ENCODE measurements around the gene GLDN. TPM values are rescaled to one million over a fixed set of nuclear protein-coding genes. Genes with fewer than 3 reads are reported as not detected.

Gene GLDN
- total and polyA plus RNA-seq, 2 experiments from 2014 or later: 0.92 TPM; not detected in 1

DNA sequence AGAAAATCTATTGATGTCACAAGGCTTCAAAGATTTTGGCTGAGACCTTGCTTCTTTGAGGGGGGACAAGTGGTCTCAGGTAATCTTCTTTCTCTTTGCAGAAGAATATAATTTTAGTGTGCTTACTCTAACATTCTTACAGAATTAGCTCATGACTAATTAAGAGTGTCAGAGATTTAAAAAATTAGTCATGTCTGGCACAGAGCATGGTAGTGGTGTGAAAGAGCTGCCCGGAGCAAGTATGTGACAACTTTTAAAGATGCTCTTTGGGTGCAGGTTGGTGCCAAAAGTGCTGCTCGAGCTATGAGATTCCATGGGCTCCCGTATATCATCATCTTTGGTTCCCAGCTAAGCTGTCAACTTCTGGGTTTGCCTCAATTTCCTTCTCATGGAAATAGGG lies 34.1 kb upstream of the GLDN start:
- H3K4me3 ChIP-seq: no peak overlapping the region
- TF ChIP-seq, protein P1, sequence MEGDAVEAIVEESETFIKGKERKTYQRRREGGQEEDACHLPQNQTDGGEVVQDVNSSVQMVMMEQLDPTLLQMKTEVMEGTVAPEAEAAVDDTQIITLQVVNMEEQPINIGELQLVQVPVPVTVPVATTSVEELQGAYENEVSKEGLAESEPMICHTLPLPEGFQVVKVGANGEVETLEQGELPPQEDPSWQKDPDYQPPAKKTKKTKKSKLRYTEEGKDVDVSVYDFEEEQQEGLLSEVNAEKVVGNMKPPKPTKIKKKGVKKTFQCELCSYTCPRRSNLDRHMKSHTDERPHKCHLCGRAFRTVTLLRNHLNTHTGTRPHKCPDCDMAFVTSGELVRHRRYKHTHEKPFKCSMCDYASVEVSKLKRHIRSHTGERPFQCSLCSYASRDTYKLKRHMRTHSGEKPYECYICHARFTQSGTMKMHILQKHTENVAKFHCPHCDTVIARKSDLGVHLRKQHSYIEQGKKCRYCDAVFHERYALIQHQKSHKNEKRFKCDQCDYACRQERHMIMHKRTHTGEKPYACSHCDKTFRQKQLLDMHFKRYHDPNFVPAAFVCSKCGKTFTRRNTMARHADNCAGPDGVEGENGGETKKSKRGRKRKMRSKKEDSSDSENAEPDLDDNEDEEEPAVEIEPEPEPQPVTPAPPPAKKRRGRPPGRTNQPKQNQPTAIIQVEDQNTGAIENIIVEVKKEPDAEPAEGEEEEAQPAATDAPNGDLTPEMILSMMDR (IDR thresholded peaks at IDR 0.05; ENCODE audit: low read depth, low read length): no peak
- H3K27me3 ChIP-seq: no peaks in the 10 kb centered on the region
- no peaks in the 10 kb centered on the region for H3K9me3 ChIP-seq (ENCODE audit: low read depth)
- H3K4me1 ChIP-seq (ENCODE audit: low read depth): peaks cover 32% of the 10 kb centered on the region
- no peak overlapping the region for H3K27ac ChIP-seq
- no peaks in the 10 kb centered on the region for H3K36me3 ChIP-seq
- DNase-seq (ENCODE audit: low read depth in 1 of 2, low spot score in 1 of 2): no peak

DNA sequence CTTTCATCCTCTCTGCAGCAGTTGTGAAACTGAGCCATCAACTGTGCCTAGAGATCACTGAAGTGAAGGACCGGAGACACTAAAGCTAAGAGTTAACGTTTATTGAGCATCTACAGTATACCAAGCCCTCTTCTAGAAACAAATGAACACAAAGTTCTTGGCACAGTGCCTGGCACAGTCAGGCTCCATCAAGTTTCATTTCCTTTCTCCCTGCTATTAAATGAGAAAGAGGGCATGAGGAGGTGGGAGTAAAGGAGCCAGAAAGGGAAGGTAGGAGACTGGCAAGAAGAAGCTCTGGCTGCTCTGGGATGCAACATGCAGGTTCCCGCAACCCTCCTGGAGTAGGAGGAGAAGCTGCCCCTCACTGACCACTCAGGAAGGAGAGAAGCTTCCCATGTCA lies 33.6 kb upstream of the GLDN start:
- Histone ChIP-seq H3K9me3 (ENCODE audit: low read depth) (no peaks in the 10 kb centered on the region), H3K36me3 (no peaks in the 10 kb centered on the region), H3K4me3 (no peak overlapping the region), H3K4me1 (ENCODE audit: low read depth) (peaks cover 31% of the 10 kb centered on the region), H3K27me3 (no peaks in the 10 kb centered on the region), H3K27ac (no peak overlapping the region)
- peak in 1 of 2 donors; percentile 35 for DNase-seq (ENCODE audit: low read depth in 1 of 2, low spot score in 1 of 2)
- TF ChIP-seq, protein P1 (IDR thresholded peaks at IDR 0.05; ENCODE audit: low read depth, low read length): no peak

DNA sequence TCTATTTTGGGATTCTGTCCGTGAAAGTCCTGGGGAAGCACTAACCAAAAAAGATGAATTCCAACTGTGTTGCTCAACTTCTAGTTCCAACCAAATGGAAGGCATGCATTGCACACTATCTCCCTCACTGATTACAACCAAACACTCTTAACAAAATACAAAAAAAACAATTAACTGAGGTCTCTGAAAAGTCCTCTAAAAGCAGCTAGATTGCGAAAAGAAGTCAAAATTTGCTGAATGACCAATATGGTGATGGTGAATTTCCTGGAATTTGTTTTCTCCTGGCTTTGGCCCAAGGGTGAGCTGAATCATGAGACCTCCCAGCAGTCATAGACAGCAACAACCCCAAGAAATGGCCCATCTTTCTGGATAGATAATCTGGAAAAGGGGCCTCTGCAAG lies 31.4 kb upstream of the GLDN start:
- TF ChIP-seq, protein P1 (IDR thresholded peaks at IDR 0.05; ENCODE audit: low read depth, low read length): no peak
- DNase-seq (ENCODE audit: low read depth in 1 of 2, low spot score in 1 of 2): peak in 1 of 2 donors; percentile 89
- no peak overlapping the region for H3K4me3 ChIP-seq
- no peaks in the 10 kb centered on the region for H3K9me3 ChIP-seq (ENCODE audit: low read depth)
- H3K27ac ChIP-seq: no peak overlapping the region
- no peaks in the 10 kb centered on the region for H3K36me3 ChIP-seq
- H3K27me3 ChIP-seq: no peaks in the 10 kb centered on the region
- peaks cover 22% of the 10 kb centered on the region for H3K4me1 ChIP-seq (ENCODE audit: low read depth)

DNA sequence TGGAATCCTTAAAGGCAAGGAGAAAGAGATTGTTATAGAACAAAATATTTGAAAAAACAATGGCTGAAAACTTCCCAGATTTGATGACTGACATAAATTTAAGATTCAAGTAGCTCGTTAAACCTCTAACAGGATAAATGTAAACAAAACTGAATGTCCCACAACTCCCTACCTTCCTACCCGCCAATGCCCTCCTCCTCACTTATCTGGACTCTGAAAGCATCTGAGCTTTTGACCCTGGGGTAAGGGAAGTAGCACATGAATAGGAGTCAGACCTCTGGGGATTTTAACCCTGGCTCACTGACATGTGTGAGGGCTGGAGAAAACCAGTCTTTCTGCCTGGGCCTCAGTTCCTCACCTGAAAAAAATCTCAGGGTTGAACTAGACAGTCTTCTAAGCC lies 29.9 kb upstream of the GLDN start:
- Histone ChIP-seq H3K4me1 (ENCODE audit: low read depth) (peaks cover 30% of the 10 kb centered on the region), H3K4me3 (no peak overlapping the region), H3K9me3 (ENCODE audit: low read depth) (no peaks in the 10 kb centered on the region), H3K36me3 (no peaks in the 10 kb centered on the region), H3K27me3 (no peaks in the 10 kb centered on the region), H3K27ac (no peak overlapping the region)
- TF ChIP-seq, protein P1 (IDR thresholded peaks at IDR 0.05; ENCODE audit: low read depth, low read length): no peak
- DNase-seq (ENCODE audit: low read depth in 1 of 2, low spot score in 1 of 2): no peak

DNA sequence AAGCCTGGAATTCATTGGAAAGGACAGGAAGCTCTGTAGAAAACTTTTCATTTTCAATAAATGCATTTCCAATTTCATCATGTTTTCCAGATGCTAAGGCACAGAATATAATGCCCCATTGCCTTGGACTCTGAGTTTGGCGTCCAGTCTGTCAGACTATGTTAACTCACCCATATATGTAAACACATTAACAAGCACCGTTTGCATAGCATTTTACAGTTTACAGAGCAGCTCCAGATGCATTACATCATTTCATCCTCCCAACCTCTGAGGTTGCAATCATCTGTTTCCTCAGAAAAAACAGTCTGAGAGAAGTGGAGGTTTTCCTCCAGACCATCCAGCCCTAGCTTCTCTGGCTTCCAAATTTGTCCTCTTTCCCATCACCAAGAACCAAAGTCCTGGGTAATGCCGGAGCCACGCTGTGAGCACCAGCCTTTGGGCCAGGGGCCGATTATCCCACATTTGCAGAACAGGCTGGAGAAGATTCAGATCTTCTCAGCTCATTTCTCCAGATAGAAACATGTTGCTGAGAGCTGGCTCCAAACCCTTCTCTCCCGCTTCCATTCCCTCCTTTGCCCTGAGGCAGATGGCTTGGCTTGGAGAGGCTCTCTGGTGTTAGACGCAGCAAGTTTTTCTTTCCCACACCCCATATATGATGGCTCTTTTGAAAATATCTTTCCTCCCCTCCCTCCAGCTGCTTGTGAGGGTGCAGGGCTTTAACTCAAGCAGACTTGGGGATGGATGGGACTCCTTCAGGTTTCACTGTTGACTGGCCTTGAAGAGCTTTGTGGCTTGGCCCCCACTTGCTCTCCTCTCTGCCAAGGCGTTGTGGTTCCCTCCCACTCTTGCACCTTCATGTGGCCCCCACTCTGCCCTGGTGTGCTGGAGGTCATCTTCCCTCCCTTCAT lies 29.0 kb upstream of the GLDN start:
- H3K27ac ChIP-seq: no peak overlapping the region
- H3K27me3 ChIP-seq: no peaks in the 10 kb centered on the region
- DNase-seq (ENCODE audit: low read depth in 1 of 2, low spot score in 1 of 2): peak in 1 of 2 donors; percentile 51
- H3K9me3 ChIP-seq (ENCODE audit: low read depth): no peaks in the 10 kb centered on the region
- TF ChIP-seq, protein P1 (IDR thresholded peaks at IDR 0.05; ENCODE audit: low read depth, low read length): no peak
- H3K4me1 ChIP-seq (ENCODE audit: low read depth): peaks cover 30% of the 10 kb centered on the region
- H3K4me3 ChIP-seq: no peak overlapping the region
- no peaks in the 10 kb centered on the region for H3K36me3 ChIP-seq

All from cardiac muscle cell (in vitro differentiated cells and primary cell).